Right lobe of liver (tissue), 6 donors: ENCODE results near the gene PRKACB. TPM values are rescaled to one million over a fixed set of nuclear protein-coding genes. Genes with fewer than 3 reads are reported as not detected.

Experiments
- ATAC-seq, 4 donors: fragments of 200-7000 bp; cut with Tn5 transposase; one replicate each; pipeline ENCODE4 v1.9.1; 2020; ENCODE audit warnings: mild to moderate bottlenecking in 4 of 4, moderate library complexity in 4 of 4
- DNase-seq, 3 donors: peaks; one replicate each; pipeline ENCODE4 v3.0.0-alpha.2; 2020
- H3K27ac ChIP-seq, 3 donors: fragments of 200-600 bp; one replicate each; pipeline ENCODE4 v1.8.0; 2022
- H3K27me3 ChIP-seq, 2 donors: fragments of 200-600 bp; one replicate each; pipeline ENCODE4 v1.8.0; 2022
- H3K36me3 ChIP-seq, 4 donors: fragments of 200-600 bp; sonication (generic) in 1 of 4; one replicate each; pipeline versions ENCODE4 v1.5.1 to v1.8.0; 2017 to 2022; ENCODE audit warnings: control low read depth in 1 of 4
- H3K4me1 ChIP-seq, 4 donors: fragments of 200-600 bp; sonication (generic) in 1 of 4; one replicate each; pipeline versions ENCODE4 v1.5.1 to v1.8.0; 2017 to 2022; ENCODE audit warnings: control low read depth in 1 of 4
- H3K4me3 ChIP-seq, 3 donors: fragments of 200-600 bp; one replicate each; pipeline ENCODE4 v1.8.0; 2022
- H3K9me3 ChIP-seq, 4 donors: fragments of 200-600 bp; sonication (generic) in 1 of 4; one replicate each; pipeline versions ENCODE4 v1.5.1 to v1.8.0; 2017 to 2022; ENCODE audit warnings: control low read depth in 1 of 4
- CTCF ChIP-seq, 4 donors: fragments of 200-600 bp in 3 of 4; fragments of 450-650 bp in 1 of 4; IDR thresholded peaks; one replicate each; pipeline versions ENCODE4 v1.5.1 to v1.8.0; 2016 to 2022; ENCODE audit warnings: antibody characterized with exemption in 4 of 4, mild to moderate bottlenecking in 2 of 4
- POLR2A ChIP-seq: fragments of 450-650 bp; IDR thresholded peaks from one replicate; pipeline ENCODE4 v1.6.1; 2017; ENCODE audit warnings: antibody characterized with exemption, mild to moderate bottlenecking
- WGBS: methylation state at CpG from one replicate; pipeline ENCODE4 v1.1.6; 2018; ENCODE audit warnings: low coverage, low lambda C conversion rate; ENCODE audit not compliant: insufficient coverage; ENCODE audit errors: missing lambda C conversion rate; 5-methylcytosine and 5-hydroxymethylcytosine counted together
- intact Hi-C, 2 donors: fragments of 100-400 bp; cut with DNase I; formaldehyde crosslinking; loops; one replicate each; pipeline versions ENCODE4 v1.11.2 to v1.14.1; 2022
- total RNA-seq, 6 experiments: library from RNA; depleted of rRNA in 2 of 6; stranded (reverse); fragments of >200 nt in 2 of 6; fragmentation: NEBNext Ultra II Directional in 3 of 6; extraction: Animal tissue kit (Norgen Biotek cat#: 25700) in 3 of 6; gene quantifications; one replicate each; pipeline versions ENCODE4 v1.1.0 to v1.2.4, GENCODE V29; 2016 to 2023
- donor health status: DM: no; HTN: yes; CAD: no.
- donor health status: DM: no; HTN: no; CAD: no.
- donor health status: DM: no; HTN: no; CAD: no.
- donor health status: DM: no; HTN: yes; CAD: no.
- donor health status: DM: no; HTN: yes; CAD: no.

Gene PRKACB
- total RNA-seq, 6 experiments from 2014 or later: 11.1 to 19.7 (median 15.6) TPM

DNA sequence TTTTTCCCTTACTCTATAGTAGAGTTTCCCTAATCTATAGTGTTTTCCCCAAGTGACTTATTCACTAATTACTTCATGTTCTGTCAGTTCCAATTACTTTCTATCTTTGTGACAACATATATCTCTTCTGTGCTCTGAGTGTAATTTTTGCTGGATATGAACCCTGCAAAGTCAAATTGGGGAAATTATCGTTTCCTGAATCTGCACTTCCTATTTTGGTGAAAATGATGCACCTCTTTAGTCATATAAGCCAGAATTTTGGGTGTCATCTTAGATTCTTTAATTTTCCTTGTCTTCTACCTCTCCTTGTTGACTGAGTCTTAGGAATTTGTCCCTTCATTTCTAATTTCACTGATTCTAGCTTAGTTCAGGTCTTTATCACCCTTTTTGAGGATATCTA lies 33.4 kb upstream of the PRKACB start:
- DNase-seq (no peak), ATAC-seq (no peak)
- intact Hi-C loops: no loop called here
- Histone ChIP-seq H3K9me3 (no peaks in the 10 kb centered on the region), H3K4me1 (no peaks in the 10 kb centered on the region), H3K36me3 (no peaks in the 10 kb centered on the region), H3K4me3 (no peak overlapping the region), H3K27ac (no peak overlapping the region), H3K27me3 (no peaks in the 10 kb centered on the region)
- 100% methylated on average over 1 of the region's 1 CpG for WGBS
- TF ChIP-seq POLR2A (no peak), CTCF (IDR thresholded peaks at IDR 0.05) (no peak)

DNA sequence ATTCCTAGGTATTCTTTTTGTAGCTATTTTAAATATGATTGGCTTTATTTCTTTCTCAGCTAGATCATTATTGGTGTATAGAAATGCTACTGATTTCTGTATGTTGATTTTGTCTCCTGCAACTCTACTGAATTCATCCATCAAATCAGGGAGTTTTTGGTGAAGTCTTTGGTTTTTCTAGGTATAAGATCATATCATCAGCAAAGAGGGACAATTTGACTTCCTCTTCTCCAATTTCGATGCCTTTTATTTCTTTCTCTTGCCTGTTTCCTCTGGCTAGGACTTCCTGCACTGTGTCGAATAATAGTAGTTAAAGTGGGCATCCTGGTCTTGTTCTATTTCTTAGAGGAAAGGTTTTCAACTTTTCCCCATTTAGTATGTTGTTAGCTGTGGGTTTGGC lies 27.5 kb upstream of the PRKACB start:
- no peak for ATAC-seq
- no peak for DNase-seq
- TF ChIP-seq POLR2A (no peak), CTCF (IDR thresholded peaks at IDR 0.05) (no peak)
- H3K4me3 ChIP-seq: no peak overlapping the region
- H3K4me1 ChIP-seq: no peaks in the 10 kb centered on the region
- intact Hi-C loops: no loop called here
- H3K9me3 ChIP-seq: no peaks in the 10 kb centered on the region
- no peaks in the 10 kb centered on the region for H3K27me3 ChIP-seq
- H3K36me3 ChIP-seq: no peaks in the 10 kb centered on the region
- H3K27ac ChIP-seq: no peak overlapping the region
- 53% methylated on average over 2 of the region's 2 CpGs for WGBS

GRCh38 chr1:84117868-84118267 lies 26.2 kb upstream of the PRKACB start:
- WGBS: no CpG with 5 or more reads among the region's 1 CpG
- Histone ChIP-seq H3K36me3 (no peaks in the 10 kb centered on the region), H3K4me1 (no peaks in the 10 kb centered on the region), H3K27ac (no peak overlapping the region), H3K27me3 (no peaks in the 10 kb centered on the region), H3K9me3 (no peaks in the 10 kb centered on the region), H3K4me3 (no peak overlapping the region)
- intact Hi-C loops: no loop called here
- DNase-seq: no peak
- TF ChIP-seq CTCF (IDR thresholded peaks at IDR 0.05) (no peak), POLR2A (no peak)
- no peak for ATAC-seq

DNA sequence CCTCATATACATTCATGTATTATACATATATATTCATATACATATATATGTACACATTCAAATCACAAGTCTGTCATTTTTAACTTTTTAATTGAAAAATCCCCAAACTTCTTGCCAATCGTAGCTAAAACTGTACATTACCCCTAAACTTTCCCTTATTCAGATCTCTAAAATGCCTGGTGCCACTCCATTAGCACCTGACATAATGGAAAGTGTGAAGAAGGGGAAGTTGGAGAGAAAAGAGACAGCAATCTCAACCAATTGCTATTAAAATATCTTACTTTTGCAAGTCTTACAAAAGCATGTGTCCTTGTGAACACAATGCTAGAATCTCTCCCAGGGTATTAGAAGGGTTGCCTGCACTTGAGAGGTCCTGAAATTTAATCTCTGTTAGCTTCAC lies 22.7 kb upstream of the PRKACB start:
- H3K27me3 ChIP-seq: no peaks in the 10 kb centered on the region
- H3K9me3 ChIP-seq: no peaks in the 10 kb centered on the region
- TF ChIP-seq CTCF (IDR thresholded peaks at IDR 0.05) (no peak), POLR2A (no peak)
- H3K4me1 ChIP-seq: no peaks in the 10 kb centered on the region
- no peak overlapping the region for H3K4me3 ChIP-seq
- 10% methylated on average over 1 of the region's 1 CpG for WGBS
- no peaks in the 10 kb centered on the region for H3K36me3 ChIP-seq
- no peak overlapping the region for H3K27ac ChIP-seq
- ATAC-seq: no peak
- no peak for DNase-seq
- intact Hi-C loops: loop anchor here in 1 of 2 donors (10.0 kb wide), 1 partner anchor 187 kb away; no protein-coding TSS in a partner anchor
